LHCN-M2 (cell line): Measurements from ENCODE around the gene ATXN7L1. TPM values are rescaled to one million over a fixed set of nuclear protein-coding genes. Genes with fewer than 3 reads are reported as not detected.

Experiments
- DNase-seq: peaks from one replicate; pipeline ENCODE4 v3.0.0-alpha.2; 2012; ENCODE audit warnings: low read depth
- total RNA-seq: library from RNA; depleted of rRNA; stranded (reverse); fragments of >200 nt; gene quantifications from 2 replicates; pipeline ENCODE4 v1.2.3, GENCODE V29; 2014

Gene ATXN7L1
- total RNA-seq, 1 experiment from 2014 or later, result 6.4 TPM

DNA sequence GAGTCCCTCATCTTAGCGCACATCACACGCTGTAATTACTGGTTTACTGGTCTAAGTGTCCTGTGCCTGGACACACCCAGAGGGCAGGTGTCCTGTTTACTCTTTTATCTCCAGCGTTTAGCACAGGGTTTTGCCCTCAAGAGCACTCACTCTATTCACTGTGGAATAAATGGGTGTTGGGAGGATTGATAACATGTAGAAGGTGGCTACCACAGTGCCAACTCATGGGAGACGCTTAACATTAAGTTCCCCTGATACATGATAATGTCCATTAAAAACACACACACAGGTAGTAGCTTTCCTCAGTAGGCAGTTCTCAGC, 199.0 kb downstream of the ATXN7L1 start:
- DNase-seq, result no peak

DNA sequence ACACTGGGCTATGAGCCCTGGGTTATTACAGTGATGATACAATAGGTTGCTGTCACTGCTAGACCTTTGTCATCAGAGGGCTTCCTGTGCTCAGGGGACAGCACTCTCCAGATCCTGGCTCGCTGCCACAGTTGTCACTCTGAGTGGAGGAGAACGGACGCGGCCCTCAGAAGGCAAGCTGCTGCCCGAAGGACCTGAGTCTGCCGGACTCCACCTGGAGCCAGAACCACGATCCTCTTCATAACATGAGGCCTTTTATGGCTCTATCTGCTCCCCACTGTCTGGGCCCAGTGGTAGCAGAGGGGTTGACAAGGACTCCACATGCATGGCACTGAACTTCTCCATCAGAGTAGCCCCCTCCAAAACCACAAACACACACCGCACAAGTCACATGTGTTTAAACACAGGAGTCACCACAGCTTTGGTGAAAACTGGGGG, 200.4 kb downstream of the ATXN7L1 start:
- DNase-seq, result no peak

DNA sequence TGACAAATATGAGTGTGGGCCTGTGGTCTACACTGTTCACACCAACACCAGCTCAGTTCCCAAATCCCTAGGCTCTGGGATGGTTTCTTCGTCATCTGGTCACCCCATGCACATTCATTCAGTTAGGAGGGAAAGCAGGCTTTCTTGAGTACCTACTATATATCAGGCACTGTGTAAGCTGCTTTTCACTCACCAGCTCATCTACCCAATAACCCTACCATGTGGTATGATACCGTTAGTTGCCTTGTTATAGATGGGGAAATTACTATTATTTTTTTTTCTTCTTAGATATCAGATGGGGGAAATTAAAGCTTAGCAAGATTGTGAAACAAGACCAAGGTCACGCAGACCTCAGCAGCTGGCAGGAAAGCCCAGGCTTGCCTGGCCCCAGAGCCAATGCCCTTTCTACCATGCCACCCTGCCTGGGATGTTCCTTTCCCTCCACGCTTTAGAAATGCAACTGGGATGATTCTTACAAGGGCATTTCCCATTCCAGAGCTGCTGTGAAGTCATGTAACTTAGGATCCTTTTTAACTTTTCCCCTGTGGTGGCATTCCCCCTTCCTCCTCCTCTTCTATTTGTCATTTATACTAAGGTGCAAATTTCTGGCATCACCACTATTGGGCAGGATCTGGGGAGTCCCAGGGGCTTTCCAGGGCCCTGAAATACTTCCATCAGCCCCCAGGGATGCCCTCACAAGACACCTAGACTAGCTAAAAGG, 202.0 kb downstream of the ATXN7L1 start:
- peak; percentile 19 for DNase-seq

DNA sequence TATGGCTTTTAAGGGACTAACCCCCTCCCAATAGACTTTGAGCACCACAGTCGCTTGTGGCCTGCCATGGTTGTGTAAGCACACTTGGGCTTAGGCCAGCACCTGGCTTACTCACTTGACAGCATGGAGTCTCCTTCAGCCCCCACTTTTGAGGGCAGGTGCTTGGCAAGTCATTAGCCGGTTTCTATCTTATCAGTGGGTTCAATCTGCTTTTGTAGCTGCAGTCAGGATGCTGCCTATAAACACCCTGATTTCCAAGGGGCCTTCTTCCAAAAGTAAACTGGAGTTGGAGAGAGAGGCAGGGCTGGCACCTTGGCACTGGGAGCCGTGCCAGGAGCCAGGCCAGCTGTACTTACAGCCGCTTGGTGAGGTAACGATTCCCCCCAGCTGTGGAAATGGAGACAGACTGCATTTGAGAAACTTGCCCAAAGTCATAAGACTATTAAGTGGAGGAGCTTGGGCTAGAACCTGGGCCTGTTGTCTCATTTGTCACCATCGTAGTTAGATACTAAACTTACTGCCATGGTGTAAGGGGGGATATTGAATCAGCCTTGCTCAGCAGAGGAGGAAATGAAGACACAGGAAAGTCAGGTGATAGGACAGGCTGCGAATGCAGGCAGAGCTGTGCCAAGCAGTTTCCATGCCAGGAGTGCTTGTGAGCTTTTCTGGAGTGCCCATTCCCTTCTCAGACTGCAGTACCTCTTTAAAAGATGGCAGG, 202.9 kb downstream of the ATXN7L1 start:
- DNase-seq, result no peak

DNA sequence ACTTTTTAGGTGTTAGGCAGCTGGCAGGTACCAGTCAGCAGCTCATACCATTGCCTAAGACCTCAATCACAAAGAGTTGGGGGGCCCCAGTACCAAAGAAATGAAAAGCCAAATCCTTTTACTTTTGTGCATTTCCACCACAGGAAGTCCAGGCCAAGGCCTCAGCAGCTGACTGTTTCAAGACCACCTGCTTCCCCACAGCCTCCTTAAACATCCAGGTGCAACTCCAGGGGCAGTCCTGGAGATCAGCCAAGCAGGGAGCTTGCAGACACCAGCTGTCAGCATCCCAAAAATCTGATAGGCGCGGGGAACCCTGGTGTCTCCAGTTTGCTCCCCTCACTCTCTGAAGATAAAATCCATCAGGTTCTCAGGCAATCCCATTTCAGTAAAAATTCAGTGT, 203.6 kb downstream of the ATXN7L1 start:
- DNase-seq, result no peak

DNA sequence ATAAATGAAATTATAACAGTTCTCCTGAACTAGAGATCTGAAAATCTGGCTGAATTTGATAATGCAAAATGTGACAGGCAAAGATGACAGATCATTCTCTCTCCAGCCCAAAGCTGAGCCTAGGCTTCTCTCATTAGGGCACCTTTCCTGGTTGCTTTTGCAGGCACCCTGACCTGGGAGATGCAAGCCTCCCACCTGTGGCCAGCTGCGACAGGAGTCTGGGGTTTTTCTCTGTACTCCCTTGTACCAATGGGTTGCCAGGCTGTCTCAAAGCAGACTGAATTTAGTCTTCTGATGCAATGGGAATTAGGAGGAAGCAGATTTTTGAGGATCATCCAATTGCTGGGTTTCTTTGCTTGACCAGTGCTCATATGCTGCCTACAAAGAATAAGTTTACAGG, 210.1 kb downstream of the ATXN7L1 start:
- DNase-seq, result no peak

DNA sequence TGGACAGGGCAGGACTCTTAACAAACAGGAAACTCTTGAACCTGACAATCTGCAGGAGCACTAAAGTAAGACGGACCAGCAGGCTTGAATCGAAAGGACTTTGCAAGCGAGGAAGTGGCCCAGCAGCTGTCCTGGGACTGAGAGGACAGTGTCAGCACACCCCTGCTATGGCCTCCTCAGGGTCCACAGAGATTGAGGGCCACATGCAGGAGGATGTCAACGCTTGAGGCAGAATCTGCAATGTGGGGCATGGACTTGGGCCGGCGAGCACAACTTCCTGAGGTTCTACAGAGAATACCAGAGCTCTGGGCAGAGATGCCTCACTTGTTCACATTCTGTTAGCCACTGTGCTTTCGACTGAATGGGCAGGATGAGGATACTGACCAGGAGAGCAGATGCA, 210.7 kb downstream of the ATXN7L1 start:
- no peak for DNase-seq

DNA sequence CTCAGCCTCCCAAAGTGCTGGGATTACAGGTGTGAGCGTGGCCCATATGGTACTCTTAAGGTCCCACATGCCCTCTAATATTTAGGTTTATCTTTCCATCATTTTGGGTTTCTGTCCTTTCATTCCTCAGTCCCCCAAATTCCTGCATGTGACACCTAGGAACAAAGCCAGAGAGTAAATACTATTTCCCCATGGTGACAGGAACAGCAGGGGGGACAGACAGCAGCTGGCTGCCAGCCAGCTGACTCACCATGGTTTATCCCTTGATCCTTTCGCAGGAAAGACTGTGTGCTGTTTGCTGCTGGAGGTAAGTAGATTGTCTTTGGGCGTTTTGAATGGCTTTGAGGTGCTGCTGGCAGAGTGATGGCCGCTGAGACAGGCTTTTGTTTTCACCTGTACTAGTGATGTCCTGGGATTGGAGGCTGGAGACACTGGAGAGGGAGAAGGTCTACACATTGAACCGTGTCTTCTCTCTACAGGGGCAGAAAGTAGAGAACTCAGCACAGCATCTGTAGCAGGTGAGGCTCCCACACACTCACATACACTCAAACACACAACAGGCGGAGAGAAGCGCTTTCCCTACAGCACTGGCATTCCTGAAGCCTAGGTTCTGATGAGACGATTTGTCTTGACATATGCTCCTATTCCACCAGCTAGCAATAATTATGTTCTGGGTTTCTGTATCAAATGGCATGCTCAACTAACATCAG, 211.4 kb downstream of the ATXN7L1 start:
- peak; percentile 66 for DNase-seq

DNA sequence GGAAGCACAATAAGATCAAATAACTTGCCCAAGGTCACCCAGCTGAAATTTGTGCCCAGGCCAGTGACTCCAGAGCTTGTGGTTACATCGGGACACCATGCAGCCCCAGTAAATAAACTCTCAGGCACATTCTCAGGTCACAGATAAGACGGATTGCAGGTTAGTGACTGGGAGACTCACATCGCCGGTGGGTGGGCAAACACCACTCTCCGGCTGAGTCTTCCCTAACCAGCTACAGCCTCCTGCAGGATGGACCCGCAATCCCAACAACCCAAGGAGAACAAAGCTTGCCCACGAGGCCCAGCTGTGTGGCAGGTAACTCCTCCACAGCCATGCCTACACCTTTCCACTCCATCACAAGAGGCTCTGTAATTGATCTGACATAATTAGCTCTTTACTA, 213.4 kb downstream of the ATXN7L1 start:
- DNase-seq, result no peak

DNA sequence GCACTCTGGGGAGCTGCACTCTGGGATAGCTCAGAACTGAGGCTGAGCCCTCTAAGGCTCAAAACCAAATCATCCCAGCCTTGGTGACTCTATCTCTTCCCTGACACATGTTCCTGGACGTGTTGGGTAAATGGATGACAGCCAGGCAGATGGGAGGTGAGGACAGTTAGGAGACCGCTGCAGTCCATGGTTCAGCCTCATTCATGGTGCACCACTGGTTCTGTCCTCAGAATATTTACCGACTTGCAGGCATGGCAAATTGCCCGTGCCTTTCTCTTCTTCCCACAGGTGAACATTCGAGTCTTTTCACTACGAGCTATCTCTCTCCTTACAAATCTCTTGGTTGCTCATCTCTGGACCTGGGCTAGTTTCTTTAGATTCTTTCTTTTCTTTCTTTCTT, 214.8 kb downstream of the ATXN7L1 start:
- DNase-seq, result no peak

DNA sequence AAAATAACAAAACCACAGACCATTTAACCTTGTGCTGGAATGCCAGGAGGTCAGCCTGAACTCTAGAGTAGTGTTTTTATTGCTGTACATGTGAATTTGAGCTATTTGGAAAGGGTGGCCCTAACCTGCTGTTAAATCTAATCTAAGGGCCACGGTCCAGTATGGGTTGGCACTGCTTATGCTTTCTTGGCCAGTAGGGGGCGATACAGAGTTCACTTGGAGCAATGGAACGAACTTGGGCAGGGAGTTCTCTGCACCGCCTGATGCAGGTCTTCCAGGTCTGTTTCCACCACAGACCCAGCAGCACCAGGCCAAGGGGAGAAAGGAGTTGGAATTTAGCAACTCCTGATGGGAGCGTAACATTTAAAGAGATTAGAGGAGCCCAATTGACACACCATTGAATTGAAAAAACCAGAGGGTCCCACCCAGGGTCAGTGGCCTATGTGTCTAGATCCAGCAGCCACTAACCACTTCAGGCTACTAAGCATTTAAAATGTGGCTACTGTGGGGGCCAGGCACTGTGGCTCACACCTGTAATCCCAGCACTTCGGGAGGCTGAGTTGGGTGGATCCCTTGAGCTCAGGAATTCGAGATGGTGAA, 219.4 kb downstream of the ATXN7L1 start:
- DNase-seq, result peak; percentile 38

DNA sequence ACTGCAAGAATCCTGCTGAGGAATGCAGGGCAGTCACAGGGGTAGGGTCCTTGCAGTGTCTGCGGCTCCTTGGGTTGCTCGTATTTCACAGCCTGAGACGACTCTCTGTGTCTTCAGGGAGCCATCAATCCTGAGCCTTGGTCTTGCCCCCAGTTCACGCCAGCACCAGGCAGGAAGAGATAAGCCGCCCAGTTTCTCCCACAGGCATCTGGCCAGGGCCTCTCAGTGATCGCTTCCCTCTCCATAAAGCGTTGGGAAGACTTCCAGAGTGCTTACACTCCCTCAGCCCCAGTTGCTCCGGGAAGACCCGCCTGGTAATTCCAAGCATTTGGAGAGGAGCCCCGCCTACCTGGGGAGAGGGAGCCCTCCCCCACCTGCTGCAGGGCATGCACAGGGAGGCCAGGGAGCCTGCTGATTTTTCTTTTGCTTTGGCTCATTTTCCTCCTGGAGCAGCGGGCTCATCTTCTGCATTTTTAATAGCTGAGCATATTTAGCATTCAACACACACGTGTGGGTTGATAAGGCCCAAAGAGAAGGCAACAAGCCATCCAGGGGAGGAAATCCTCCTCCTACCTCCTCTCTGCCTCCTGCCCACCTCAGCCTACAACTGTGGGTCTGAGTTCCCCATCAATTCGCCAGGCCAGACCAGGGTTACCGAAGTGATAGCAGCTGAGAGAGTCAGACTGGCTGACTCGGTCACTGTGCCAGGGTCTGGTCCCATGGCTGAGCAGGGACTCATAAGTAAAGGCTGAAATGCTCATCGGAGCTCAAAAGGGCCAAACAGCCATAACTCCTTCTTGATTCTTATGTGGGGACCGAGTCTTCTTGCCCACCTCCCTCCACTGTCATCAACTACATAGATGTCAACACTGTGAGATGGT, 220.7 kb downstream of the ATXN7L1 start:
- DNase-seq, result no peak

DNA sequence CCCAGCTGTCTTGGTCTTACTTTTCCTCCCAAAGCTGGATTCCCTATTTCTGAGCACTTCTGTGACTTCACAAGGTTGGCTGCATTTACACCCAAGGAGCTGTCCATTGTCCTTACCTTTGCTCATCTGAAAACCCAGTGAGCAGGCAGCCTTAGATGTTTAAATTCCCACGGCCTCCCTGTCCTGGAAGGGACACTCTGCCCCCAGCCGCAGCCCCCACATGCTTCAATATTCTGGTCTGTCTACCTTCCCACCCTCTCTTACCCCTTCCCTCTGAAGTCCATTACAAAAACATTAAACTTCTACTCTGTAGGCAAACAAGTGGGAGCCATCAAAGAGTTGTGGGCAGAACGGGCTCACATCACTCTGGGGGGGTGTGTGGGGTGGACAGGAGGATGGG, 221.3 kb downstream of the ATXN7L1 start:
- DNase-seq, result peak; percentile 50

DNA sequence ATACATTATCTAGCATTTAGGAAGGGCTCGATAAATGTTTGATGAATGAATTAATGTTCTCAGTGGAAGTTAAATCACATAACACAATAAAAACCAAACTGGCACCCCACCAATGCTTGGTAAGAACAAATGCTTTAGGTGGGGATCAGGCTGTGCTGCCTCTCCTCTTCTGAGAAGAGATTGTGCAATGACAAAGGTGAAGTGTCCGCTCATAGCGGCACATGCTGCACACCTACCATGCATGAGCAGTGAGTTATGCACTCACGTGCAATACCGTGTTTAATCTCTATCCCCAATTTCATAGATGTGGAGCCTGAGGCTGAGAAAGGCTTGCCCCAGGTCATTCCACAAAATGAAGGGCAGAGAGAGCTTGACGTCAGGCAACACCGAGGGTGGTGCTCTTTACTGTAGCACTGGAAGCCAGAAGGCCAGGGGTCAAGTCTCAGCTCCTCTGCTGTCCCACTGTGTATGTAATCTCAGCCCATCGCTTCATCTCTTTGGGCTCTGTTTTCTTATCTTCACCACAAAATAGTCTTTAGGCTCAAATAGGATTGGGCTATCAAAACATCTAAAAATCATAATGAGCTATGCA, 222.2 kb downstream of the ATXN7L1 start:
- no peak for DNase-seq

DNA sequence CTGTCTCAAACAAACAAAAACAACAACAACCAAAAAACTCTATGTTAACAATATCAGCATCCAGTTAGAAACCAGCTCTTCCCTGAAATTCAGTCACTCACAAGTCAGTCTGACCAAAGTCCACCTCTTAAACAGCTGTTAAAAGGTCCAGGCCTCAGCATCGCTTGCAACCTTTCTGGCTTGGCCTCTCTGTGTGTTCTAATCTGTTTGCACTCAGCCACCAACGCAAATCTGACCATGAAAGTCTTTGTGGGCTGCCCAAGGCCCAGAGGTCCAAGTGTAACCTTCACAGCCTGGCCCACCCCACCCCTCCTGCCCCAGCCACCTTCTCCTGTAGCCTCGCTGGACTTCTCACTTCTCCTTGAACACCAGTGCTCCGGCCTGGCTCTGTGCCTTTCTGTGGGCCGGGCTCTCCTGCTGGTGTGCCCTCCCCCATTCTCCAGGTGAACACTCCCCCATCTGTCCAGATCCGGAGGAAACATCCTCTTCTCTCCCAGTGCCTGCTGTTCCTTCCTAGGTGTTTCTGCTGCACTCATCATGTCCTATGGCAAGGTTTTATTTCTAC, 222.9 kb downstream of the ATXN7L1 start:
- DNase-seq, result no peak

DNA sequence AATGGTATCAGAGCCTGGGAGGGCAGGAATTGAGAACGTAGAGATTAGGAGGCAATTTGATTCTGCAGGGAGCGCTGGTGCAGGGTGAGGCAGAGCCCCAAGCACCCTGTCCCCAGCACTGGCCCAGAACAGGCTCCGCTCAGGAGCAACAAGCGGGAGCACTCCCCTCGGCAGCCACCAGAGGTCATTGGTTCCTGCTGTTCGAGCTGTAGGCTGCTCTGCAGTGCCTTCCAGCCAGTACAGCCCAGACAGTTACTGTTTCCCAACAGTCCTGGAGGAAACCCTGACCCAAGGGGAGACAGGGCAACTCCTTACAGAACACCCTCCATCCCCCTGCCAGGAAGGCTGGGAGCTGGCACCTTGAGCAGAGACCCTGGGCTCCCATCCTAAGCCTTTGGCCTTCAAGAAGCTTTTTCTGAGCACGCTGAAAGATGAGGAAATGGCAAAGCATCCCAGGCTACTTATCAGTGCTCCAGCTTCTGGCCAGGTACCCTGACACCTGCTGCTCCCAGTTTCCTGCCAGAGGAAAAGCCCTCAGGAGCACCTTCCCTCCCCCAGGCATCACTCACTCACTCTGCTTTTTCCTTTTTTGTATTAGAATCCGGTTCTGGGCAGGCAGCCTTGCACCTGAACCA, 223.9 kb downstream of the ATXN7L1 start:
- peak; percentile 54 for DNase-seq

DNA sequence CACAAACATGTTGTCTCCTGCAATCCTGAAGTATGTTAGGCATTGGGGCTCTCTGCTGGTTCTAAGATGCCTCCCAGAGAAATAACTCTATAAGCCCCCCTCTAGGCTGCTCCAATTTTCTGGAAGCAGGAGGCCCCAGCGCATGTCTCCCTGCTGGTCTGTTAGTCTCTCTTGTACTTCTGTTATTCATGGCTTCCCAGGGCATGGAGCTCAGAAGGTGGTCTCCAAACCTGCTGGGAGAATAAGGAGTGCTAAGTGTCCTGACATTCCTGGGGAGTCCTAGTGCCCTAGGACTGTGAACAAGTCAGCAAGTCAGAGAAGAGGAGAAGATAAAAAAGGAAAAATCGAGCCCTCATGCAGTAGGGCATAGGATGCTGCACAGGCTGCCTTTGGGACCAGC, 224.6 kb downstream of the ATXN7L1 start:
- DNase-seq, result no peak

DNA sequence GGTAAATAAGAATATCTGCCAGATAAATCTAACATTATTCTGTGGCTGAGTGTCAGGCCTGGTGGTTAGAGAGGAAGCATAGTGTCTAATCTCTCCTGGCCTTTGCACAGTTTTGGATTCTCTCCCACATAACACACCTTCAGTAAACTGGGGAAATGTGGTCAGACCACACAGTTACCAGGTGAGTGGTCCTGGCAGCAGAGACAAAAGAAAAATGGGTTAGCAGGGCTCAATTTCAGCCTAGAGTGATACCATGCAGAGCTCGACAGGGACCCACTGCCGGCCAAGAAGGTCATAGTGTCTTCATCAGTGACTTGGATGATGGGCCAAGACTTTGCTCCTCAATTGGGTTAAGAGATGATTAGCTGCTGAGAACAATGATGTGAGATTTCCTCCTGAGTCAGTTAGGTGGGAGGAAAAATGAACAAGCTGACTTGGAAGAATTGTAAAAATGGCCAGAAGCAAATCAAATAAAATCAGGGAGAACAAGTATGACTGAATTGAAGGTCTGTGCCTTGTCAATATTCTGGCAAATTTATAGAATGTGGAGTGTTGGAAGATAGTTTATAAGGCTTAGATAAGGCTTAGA, 225.9 kb downstream of the ATXN7L1 start:
- no peak for DNase-seq

DNA sequence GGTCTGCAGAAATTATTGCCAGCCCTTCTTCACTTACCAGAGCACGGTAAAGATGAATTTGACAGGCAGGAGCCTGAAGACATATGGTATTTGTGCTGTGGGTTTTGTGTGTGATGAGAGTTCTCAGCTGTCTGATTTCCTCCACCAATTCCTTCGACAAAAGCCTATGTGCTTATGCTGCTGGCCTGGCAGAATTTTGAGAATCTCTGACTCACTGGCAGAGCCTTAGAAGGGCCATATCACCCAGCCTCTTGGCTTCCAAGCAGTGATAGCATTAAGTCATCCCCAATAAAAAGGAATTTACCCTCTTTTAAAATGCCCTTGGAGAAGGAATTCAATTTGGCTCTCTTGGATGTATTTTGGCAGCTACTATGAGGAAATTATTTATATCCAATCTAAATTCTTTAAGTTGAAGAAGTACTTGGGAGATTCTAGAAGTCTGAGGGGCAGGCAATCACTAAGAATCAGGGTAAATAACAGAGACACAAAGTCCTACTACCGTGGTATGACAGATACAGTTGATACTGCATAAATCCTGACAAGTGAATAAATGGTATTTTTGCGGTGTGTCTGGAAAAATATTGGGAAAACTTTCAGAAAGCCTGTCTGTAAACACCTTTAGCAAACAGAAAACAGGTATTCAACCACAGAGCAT, 226.5 kb downstream of the ATXN7L1 start:
- DNase-seq, result peak; percentile 87
